ENCODE data around the gene SOAT2. TPM values are rescaled to one million over a fixed set of nuclear protein-coding genes. Genes with fewer than 3 reads are reported as not detected.

The SOAT2 gene
- polyA plus RNA-seq, 2 of the 4 experiments (the other 2 are of a cell fraction) = 0.09 to 0.14 TPM

DNA sequence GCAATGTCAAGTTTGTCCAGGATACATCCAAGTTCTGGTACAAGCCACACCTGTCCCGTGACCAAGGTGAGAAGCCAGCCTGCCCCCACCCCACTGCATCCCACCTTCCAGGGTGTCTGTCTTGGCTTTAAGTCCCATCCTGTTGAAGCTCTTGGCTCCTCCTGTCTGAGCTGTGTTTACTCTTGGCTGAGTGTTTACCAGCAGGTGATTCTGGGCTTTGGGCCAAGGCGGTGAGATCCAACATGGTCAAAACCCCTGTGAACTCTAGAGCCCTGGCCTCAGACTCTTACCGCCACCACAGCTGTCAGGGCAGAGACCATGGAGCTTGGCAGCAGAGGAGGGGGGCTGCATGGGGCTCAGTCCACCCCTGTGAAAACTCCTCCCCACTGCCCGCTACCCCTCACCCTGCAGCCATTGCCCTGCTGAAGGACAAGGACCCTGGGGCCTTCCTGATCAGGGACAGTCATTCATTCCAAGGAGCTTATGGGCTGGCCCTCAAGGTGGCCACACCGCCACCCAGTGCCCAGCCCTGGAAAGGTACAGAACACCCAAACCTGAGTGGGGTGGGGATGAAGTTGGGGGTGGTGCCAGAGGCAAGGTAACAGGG lies 41.8 kb upstream of the SOAT2 start (continued):
- TF ChIP-seq CBX2 (IDR thresholded peaks at IDR 0.05; ENCODE audit: borderline replicate concordance, low read depth) = no peak
- no peak for TF ChIP-seq HOXB5 (CRISPR knock-in tag; IDR thresholded peaks at IDR 0.05)
- no peak for TF ChIP-seq JUN (IDR thresholded peaks at IDR 0.05)
- TF ChIP-seq SMC3 (IDR thresholded peaks at IDR 0.05) = peak; percentile 52
- TF ChIP-seq, protein P1, sequence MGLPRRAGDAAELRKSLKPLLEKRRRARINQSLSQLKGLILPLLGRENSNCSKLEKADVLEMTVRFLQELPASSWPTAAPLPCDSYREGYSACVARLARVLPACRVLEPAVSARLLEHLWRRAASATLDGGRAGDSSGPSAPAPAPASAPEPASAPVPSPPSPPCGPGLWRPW (IDR thresholded peaks at IDR 0.05) = no peak
- no peak for TF ChIP-seq REST (IDR thresholded peaks at IDR 0.05)
- no peak for TF ChIP-seq HOXA7 (CRISPR knock-in tag; IDR thresholded peaks at IDR 0.05)
- TF ChIP-seq TP53 (CRISPR knock-in tag; IDR thresholded peaks at IDR 0.05) = no peak
- no peak for TF ChIP-seq KDM5A (IDR thresholded peaks at IDR 0.05)
- no peak for TF ChIP-seq NPAS2 (CRISPR knock-in tag; IDR thresholded peaks at IDR 0.05; ENCODE audit: borderline replicate concordance)
- TF ChIP-seq POLR2A (IDR thresholded peaks at IDR 0.05; ENCODE audit: low read length) = no peak
- TF ChIP-seq PHF8 (IDR thresholded peaks at IDR 0.05; ENCODE audit: borderline replicate concordance, low read depth) = no peak
- no peak for TF ChIP-seq CEBPB (IDR thresholded peaks at IDR 0.05)
- TF ChIP-seq, protein P2, sequence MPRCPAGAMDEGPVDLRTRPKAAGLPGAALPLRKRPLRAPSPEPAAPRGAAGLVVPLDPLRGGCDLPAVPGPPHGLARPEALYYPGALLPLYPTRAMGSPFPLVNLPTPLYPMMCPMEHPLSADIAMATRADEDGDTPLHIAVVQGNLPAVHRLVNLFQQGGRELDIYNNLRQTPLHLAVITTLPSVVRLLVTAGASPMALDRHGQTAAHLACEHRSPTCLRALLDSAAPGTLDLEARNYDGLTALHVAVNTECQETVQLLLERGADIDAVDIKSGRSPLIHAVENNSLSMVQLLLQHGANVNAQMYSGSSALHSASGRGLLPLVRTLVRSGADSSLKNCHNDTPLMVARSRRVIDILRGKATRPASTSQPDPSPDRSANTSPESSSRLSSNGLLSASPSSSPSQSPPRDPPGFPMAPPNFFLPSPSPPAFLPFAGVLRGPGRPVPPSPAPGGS (IDR thresholded peaks at IDR 0.05) = no peak
- TF ChIP-seq FOSL2 (IDR thresholded peaks at IDR 0.05) = no peak
- TF ChIP-seq FOSL2 (CRISPR knock-in tag; IDR thresholded peaks at IDR 0.05) = no peak
- TF ChIP-seq, protein P3, sequence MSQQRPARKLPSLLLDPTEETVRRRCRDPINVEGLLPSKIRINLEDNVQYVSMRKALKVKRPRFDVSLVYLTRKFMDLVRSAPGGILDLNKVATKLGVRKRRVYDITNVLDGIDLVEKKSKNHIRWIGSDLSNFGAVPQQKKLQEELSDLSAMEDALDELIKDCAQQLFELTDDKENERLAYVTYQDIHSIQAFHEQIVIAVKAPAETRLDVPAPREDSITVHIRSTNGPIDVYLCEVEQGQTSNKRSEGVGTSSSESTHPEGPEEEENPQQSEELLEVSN (IDR thresholded peaks at IDR 0.05; ENCODE audit: borderline replicate concordance, low read depth) = no peak
- no peak for TF ChIP-seq RCOR1 (IDR thresholded peaks at IDR 0.05; ENCODE audit: low read depth, low read length)
- 0 out of 2 replicates have a peak, but pooled peaks have one; percentile 22 for TF ChIP-seq MAX (IDR thresholded peaks at IDR 0.05)

- no peaks in the 10 kb centered on the region for H3K9me3 ChIP-seq
- DNase-seq (ENCODE audit: low read depth in 1 of 2, low spot score in 1 of 2) = no peak
- H3K4me2 ChIP-seq = peak overlapping the region; percentile 56
- 78% methylated on average over 20 of the region's 20 CpGs for WGBS (ENCODE audit: missing lambda C conversion rate)
- H3K27ac ChIP-seq = peak overlapping the region in 1 of 2 experiments; percentile 66; a peak in 3 of 6 replicates
- no peak for FAIRE-seq
- ChIA-PET POLR2A (interaction anchor here (0.6 to 2.9 kb wide), 7 partner anchors 8 to 36 kb away, joined by 3 to 11 read pairs (median 6); partner anchors contain the start of genes IGFBP6 and SPRYD3), CTCF (interaction anchor here (1.0 to 45.5 kb wide), 13 partner anchors 12 to 182 kb away, joined by 3 to 1424 read pairs (median 5); partner anchors contain the start of genes IGFBP6, SOAT2, SPRYD3 and TNS2)
- no peak for TF ChIP-seq KDM1A (IDR thresholded peaks at IDR 0.05; ENCODE audit: low read depth)
- TF ChIP-seq, protein P4, sequence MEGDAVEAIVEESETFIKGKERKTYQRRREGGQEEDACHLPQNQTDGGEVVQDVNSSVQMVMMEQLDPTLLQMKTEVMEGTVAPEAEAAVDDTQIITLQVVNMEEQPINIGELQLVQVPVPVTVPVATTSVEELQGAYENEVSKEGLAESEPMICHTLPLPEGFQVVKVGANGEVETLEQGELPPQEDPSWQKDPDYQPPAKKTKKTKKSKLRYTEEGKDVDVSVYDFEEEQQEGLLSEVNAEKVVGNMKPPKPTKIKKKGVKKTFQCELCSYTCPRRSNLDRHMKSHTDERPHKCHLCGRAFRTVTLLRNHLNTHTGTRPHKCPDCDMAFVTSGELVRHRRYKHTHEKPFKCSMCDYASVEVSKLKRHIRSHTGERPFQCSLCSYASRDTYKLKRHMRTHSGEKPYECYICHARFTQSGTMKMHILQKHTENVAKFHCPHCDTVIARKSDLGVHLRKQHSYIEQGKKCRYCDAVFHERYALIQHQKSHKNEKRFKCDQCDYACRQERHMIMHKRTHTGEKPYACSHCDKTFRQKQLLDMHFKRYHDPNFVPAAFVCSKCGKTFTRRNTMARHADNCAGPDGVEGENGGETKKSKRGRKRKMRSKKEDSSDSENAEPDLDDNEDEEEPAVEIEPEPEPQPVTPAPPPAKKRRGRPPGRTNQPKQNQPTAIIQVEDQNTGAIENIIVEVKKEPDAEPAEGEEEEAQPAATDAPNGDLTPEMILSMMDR (IDR thresholded peaks at IDR 0.05) = peak; percentile 7; the same call in 1 of the 3 replicates
- 0 out of 5 replicates have a peak, but pooled peaks of 1 of the 2 experiments have one; percentile 25 for TF ChIP-seq JUN (IDR thresholded peaks at IDR 0.05)
- H3K4me1 ChIP-seq = peaks cover 43% of the 10 kb centered on the region
- no peak overlapping the region for H3K4me3 ChIP-seq
- peak in 1 of 2 experiments; percentile 4; a peak in 2 of 6 replicates for ATAC-seq
These were observed 41.0 kb upstream of the SOAT2 start for GRCh38 chr12:53062011-53062961.
